ENCODE data around the gene REV3L. TPM values are rescaled to one million over a fixed set of nuclear protein-coding genes. Genes with fewer than 3 reads are reported as not detected.
"Not testable (repeated sequence)": the region's sequence is repeated elsewhere in the genome, so short reads cannot be mapped to it uniquely, and the experiment has no call there.

Gene REV3L
- total RNA-seq, 2 experiments from 2014 or later, result 18.8 to 20.9 TPM

- POLR2A ChIA-PET, result no interaction called here
- CTCF ChIA-PET, result interaction anchor here (1.3 kb wide), 1 partner anchor 10 kb away, joined by 3 read pairs; no protein-coding TSS in a partner anchor
Measured at GRCh38 chr6:111276736-111277135, 206.3 kb downstream of the REV3L start.

- CTCF ChIA-PET, result interaction anchor here (1.3 kb wide), 1 partner anchor 10 kb away, joined by 3 read pairs; no protein-coding TSS in a partner anchor
Measured at GRCh38 chr6:111276335-111276734, 206.7 kb downstream of the REV3L start.

GRCh38 chr6:111274593-111275217 lies 208.3 kb downstream of the REV3L start:
- POLR2A ChIA-PET, result no interaction called here
- CTCF ChIA-PET, result interaction anchor here (0.6 kb wide), 1 partner anchor 85 kb away, joined by 4 read pairs; no protein-coding TSS in a partner anchor

More at GRCh38 chr6:111276335-111276734, 206.7 kb downstream of the REV3L start:
- POLR2A ChIA-PET, result no interaction called here

- CTCF ChIA-PET, result no interaction called here
- POLR2A ChIA-PET, result interaction anchor here (0.9 kb wide), 1 partner anchor 144 kb away, joined by 3 read pairs; no protein-coding TSS in a partner anchor
Measured at GRCh38 chr6:111270121-111270520, 212.9 kb downstream of the REV3L start.

GRCh38 chr6:111269401-111269970 lies 213.5 kb downstream of the REV3L start:
- ChIA-PET POLR2A (interaction anchor here (0.9 kb wide), 1 partner anchor 145 kb away, joined by 3 read pairs; no protein-coding TSS in a partner anchor), CTCF (no interaction called here)

GRCh38 chr6:111267764-111268333 lies 215.2 kb downstream of the REV3L start:
- ChIA-PET CTCF (interaction anchor here (1.1 kb wide), 1 partner anchor 8 kb away, joined by 3 read pairs; a partner anchor contains a TSS), POLR2A (no interaction called here)

GRCh38 chr6:111266276-111266675 lies 216.7 kb downstream of the REV3L start:
- POLR2A ChIA-PET, result no interaction called here
- CTCF ChIA-PET, result interaction anchor here (0.9 kb wide), 1 partner anchor 10 kb away, joined by 3 read pairs; no protein-coding TSS in a partner anchor

- POLR2A ChIA-PET, result no interaction called here
- CTCF ChIA-PET, result interaction anchor here (0.9 kb wide), 1 partner anchor 11 kb away, joined by 3 read pairs; no protein-coding TSS in a partner anchor
Measured at GRCh38 chr6:111265842-111266241, 217.2 kb downstream of the REV3L start.

- ChIA-PET CTCF (interaction anchor here (0.9 kb wide), 1 partner anchor 107 kb away, joined by 4 read pairs; no protein-coding TSS in a partner anchor), POLR2A (interaction anchor here (0.6 to 1.0 kb wide), 2 partner anchors 219 to 389 kb away, joined by 4 to 6 read pairs; partner anchors contain the start of genes AMD1 and REV3L)
Measured at GRCh38 chr6:111263837-111264236, 219.2 kb downstream of the REV3L start.

- POLR2A ChIA-PET, result no interaction called here
- CTCF ChIA-PET, result no interaction called here
Measured at GRCh38 chr6:111260570-111261298, 222.3 kb downstream of the REV3L start.

GRCh38 chr6:111259089-111259831 lies 223.8 kb downstream of the REV3L start:
- ChIA-PET POLR2A (interaction anchor here (0.6 to 1.7 kb wide), 10 partner anchors 9 to 503 kb away, joined by 3 to 13 read pairs (median 4); partner anchors contain the start of genes REV3L and TRAF3IP2), CTCF (interaction anchor here (0.5 to 2.1 kb wide), 14 partner anchors 9 to 820 kb away, joined by 3 to 13 read pairs (median 4); partner anchors contain the start of genes SLC16A10 and TRAF3IP2)

- ChIA-PET POLR2A (interaction anchor here (0.6 to 1.7 kb wide), 9 partner anchors 8 to 502 kb away, joined by 3 to 13 read pairs (median 3); partner anchors contain the start of genes REV3L and TRAF3IP2), CTCF (interaction anchor here (0.5 to 2.1 kb wide), 12 partner anchors 21 to 820 kb away, joined by 3 to 13 read pairs (median 4); partner anchors contain the start of genes SLC16A10 and TRAF3IP2)
Measured at GRCh38 chr6:111258615-111259088, 224.4 kb downstream of the REV3L start.

- POLR2A ChIA-PET, result interaction anchor here (1.7 kb wide), 1 partner anchor 226 kb away, joined by 13 read pairs; the partner anchor contains the start of gene REV3L
- CTCF ChIA-PET, result interaction anchor here (1.0 to 2.1 kb wide), 4 partner anchors 220 to 348 kb away, joined by 3 to 13 read pairs (median 5); partner anchors contain the start of gene TRAF3IP2
Measured at GRCh38 chr6:111258010-111258409, 225.0 kb downstream of the REV3L start.

GRCh38 chr6:111256646-111257045 lies 226.4 kb downstream of the REV3L start:
- ChIA-PET CTCF (no interaction called here), POLR2A (no interaction called here)

- CTCF ChIA-PET, POLR2A ChIA-PET: not testable (repeated sequence)
Measured at GRCh38 chr6:111255838-111256237, 227.2 kb downstream of the REV3L start.

GRCh38 chr6:111254779-111255166 lies 228.2 kb downstream of the REV3L start:
- ChIA-PET POLR2A (no interaction called here), CTCF (interaction anchor here (0.6 kb wide), 1 partner anchor 23 kb away, joined by 3 read pairs; no protein-coding TSS in a partner anchor)

GRCh38 chr6:111254004-111254778 lies 228.8 kb downstream of the REV3L start:
- POLR2A ChIA-PET, result no interaction called here
- CTCF ChIA-PET, result interaction anchor here (0.6 kb wide), 1 partner anchor 23 kb away, joined by 3 read pairs; no protein-coding TSS in a partner anchor

- ChIA-PET CTCF (no interaction called here), POLR2A (no interaction called here)
Measured at GRCh38 chr6:111252726-111253125, 230.3 kb downstream of the REV3L start.

All from activated CD8-positive, alpha-beta memory T cell treated with anti-CD3 and anti-CD28 coated beads for 36 hours (primary cell).